ENCODE measurements around the gene REPIN1.

Gene REPIN1

GRCh38 chr7:150368096-150368883 lies at the start of gene REPIN1:
REPIN1 (plus strand) TSS chr7:150368822; CDS start chr7:150369712, 890 bp downstream.
- peak; percentile 36 for DNase-seq

GRCh38 chr7:150321788-150322113 lies 46.9 kb upstream of the REPIN1 start:
- no peak for DNase-seq

GRCh38 chr7:150322114-150322832 lies 46.3 kb upstream of the REPIN1 start:
- DNase-seq = no peak

GRCh38 chr7:150322833-150323681 lies 45.6 kb upstream of the REPIN1 start, which contains the start of the genes ACTR3C and LRRC61:
ACTR3C (minus strand) TSS chr7:150323545; CDS start chr7:150295296, 28,249 bp downstream.
LRRC61 (plus strand) TSS chr7:150323355; CDS start chr7:150336862, 13,507 bp downstream.
- no peak for DNase-seq

- no peak for DNase-seq
Measured at GRCh38 chr7:150323682-150324372, 44.8 kb upstream of the REPIN1 start.

GRCh38 chr7:150324373-150324961 lies 44.2 kb upstream of the REPIN1 start:
- DNase-seq = no peak

- no peak for DNase-seq
Measured at GRCh38 chr7:150325110-150325611, 43.5 kb upstream of the REPIN1 start.

- DNase-seq = no peak
Measured at GRCh38 chr7:150325901-150326300, 42.7 kb upstream of the REPIN1 start.

GRCh38 chr7:150326657-150327268 lies 41.9 kb upstream of the REPIN1 start:
- DNase-seq = no peak

GRCh38 chr7:150327308-150327707 lies 41.3 kb upstream of the REPIN1 start:
- no peak for DNase-seq

- DNase-seq = no peak
Measured at GRCh38 chr7:150329331-150330120, 39.1 kb upstream of the REPIN1 start.

- DNase-seq = no peak
Measured at GRCh38 chr7:150330211-150330885, 38.3 kb upstream of the REPIN1 start.

GRCh38 chr7:150332852-150333635 lies 35.6 kb upstream of the REPIN1 start:
- DNase-seq = no peak

- no peak for DNase-seq
Measured at GRCh38 chr7:150333659-150334058, 35.0 kb upstream of the REPIN1 start.

- DNase-seq = no peak
Measured at GRCh38 chr7:150334108-150334507, 34.5 kb upstream of the REPIN1 start.

- no peak for DNase-seq
Measured at GRCh38 chr7:150335108-150335773, 33.4 kb upstream of the REPIN1 start.

- DNase-seq = no peak
Measured at GRCh38 chr7:150335774-150336112, 32.9 kb upstream of the REPIN1 start.

GRCh38 chr7:150336746-150337145 lies 31.9 kb upstream of the REPIN1 start:
- no peak for DNase-seq

GRCh38 chr7:150337179-150337578 lies 31.4 kb upstream of the REPIN1 start:
- no peak for DNase-seq
